ENCODE measurements around the gene HSD17B1. TPM values are rescaled to one million over a fixed set of nuclear protein-coding genes. Genes with fewer than 3 reads are reported as not detected.

Gene HSD17B1
- total RNA-seq, 1 donor from 2014 or later: 15.7 TPM

Other genes starting within 250 kb of the HSD17B1 start
- gene STAT3, start 164.5 kb upstream of the HSD17B1 start, total RNA-seq: 191 TPM
- 67.0 TPM for gene CAVIN1, start 129.7 kb upstream of the HSD17B1 start, total RNA-seq
- 40.1 TPM for gene ATP6V0A1, start 94.0 kb upstream of the HSD17B1 start, total RNA-seq
- 13.3 TPM for gene NAGLU, start 16.7 kb upstream of the HSD17B1 start, total RNA-seq
- 67.4 TPM for gene COASY, start 9.2 kb downstream of the HSD17B1 start, total RNA-seq
- gene MLX, start 14.2 kb downstream of the HSD17B1 start, total RNA-seq: 33.8 TPM
- gene PSMC3IP, start 24.8 kb downstream of the HSD17B1 start, total RNA-seq: 2.9 TPM
- gene RETREG3, start 56.5 kb downstream of the HSD17B1 start, total RNA-seq: 53.6 TPM
- 44.4 TPM for gene TUBG1, start 56.8 kb downstream of the HSD17B1 start, total RNA-seq
- gene TUBG2, start 106.4 kb downstream of the HSD17B1 start, total RNA-seq: 7.3 TPM
- 49.6 TPM for gene PLEKHH3, start 124.1 kb downstream of the HSD17B1 start, total RNA-seq
- gene CCR10, start 128.9 kb downstream of the HSD17B1 start, total RNA-seq: not detected
- 1.3 TPM for gene CNTNAP1, start 129.6 kb downstream of the HSD17B1 start, total RNA-seq
- gene EZH1, start 192.1 kb downstream of the HSD17B1 start, total RNA-seq: 14.4 TPM
- gene RAMP2, start 208.3 kb downstream of the HSD17B1 start, total RNA-seq: 4.5 TPM
- gene VPS25, start 220.5 kb downstream of the HSD17B1 start, total RNA-seq: 70.9 TPM
- gene WNK4, start 227.7 kb downstream of the HSD17B1 start, total RNA-seq: 0.40 TPM
- 104 TPM for gene COA3, start 245.8 kb downstream of the HSD17B1 start, total RNA-seq
- not detected for gene CNTD1, start 245.9 kb downstream of the HSD17B1 start, total RNA-seq

Measured in esophagus mucosa (tissue), 1 donor.